ENCODE measurements around the gene ARHGAP25. TPM values are rescaled to one million over a fixed set of nuclear protein-coding genes. Genes with fewer than 3 reads are reported as not detected.

ARHGAP25 gene
- total and polyA plus RNA-seq, 2 donors from 2014 or later, result 6.3 to 20.4 TPM

DNA sequence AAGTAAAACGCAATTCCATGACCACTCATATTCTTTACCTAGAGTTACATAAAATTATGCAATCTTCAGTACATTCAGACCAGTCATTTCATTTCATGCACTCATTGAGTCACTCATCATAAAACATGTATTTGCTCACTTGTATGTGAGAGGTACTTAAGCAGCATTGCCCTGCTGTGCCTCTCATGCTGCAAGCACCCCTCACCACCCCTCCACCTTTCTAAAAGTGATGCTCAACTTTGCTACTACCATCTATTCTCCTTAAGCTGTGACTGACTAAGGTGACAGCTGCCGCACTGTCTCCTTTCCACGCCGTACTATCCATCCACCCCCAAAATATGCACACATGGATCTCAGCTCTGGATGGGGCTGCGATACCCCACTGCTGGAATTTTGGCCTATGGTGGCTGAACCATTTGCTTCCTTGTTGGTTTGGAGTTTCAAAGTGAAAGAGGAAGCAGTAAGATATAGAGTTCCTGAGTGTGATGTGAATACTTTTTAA, 7.2 kb downstream of the ARHGAP25 start:
- Histone ChIP-seq H3K36me3 (ENCODE audit: control insufficient read depth in 2 of 3, insufficient read depth in 3 of 3, low read length in 3 of 3) (no peaks in the 10 kb centered on the region), H3K27ac (ENCODE audit: low read depth in 2 of 2, low read length in 2 of 2) (no peak overlapping the region), H3K9ac (ENCODE audit: low read length in 3 of 3) (no peak overlapping the region), H3K9me3 (ENCODE audit: control insufficient read depth in 2 of 3, insufficient read depth in 1 of 3, low read length in 3 of 3) (no peaks in the 10 kb centered on the region), H3K4me1 (ENCODE audit: control insufficient read depth in 2 of 3, insufficient read depth in 2 of 3, low read depth in 1 of 3, low read length in 3 of 3) (no peaks in the 10 kb centered on the region), H3K4me3 (ENCODE audit: low read length in 3 of 3) (no peak overlapping the region), H3K27me3 (ENCODE audit: control insufficient read depth, insufficient read depth, low read length) (no peaks in the 10 kb centered on the region)
- TF ChIP-seq CTCF (IDR thresholded peaks at IDR 0.05; ENCODE audit: borderline replicate concordance, extremely low read depth, insufficient read depth), result no peak
- no peak for DNase-seq
- intact Hi-C loops (cut with DNase I), result loop anchor here (10.0 kb wide), 1 partner anchor 173 kb away; no protein-coding TSS in a partner anchor
- FAIRE-seq, result no peak

GRCh38 chr2:68742626-68743415, 8.2 kb downstream of the ARHGAP25 start:
- no peaks in the 10 kb centered on the region for H3K27me3 ChIP-seq (ENCODE audit: control insufficient read depth, insufficient read depth, low read length)
- DNase-seq (no peak), FAIRE-seq (no peak)
- no peak overlapping the region for H3K9ac ChIP-seq (ENCODE audit: low read length in 3 of 3)
- intact Hi-C loops (cut with DNase I), result loop anchor here (10.0 kb wide), 1 partner anchor 172 kb away; no protein-coding TSS in a partner anchor
- no peaks in the 10 kb centered on the region for H3K4me1 ChIP-seq (ENCODE audit: control insufficient read depth in 2 of 3, insufficient read depth in 2 of 3, low read depth in 1 of 3, low read length in 3 of 3)
- no peak overlapping the region for H3K4me3 ChIP-seq (ENCODE audit: low read length in 3 of 3)
- H3K36me3 ChIP-seq (ENCODE audit: control insufficient read depth in 2 of 3, insufficient read depth in 3 of 3, low read length in 3 of 3), result no peaks in the 10 kb centered on the region
- no peaks in the 10 kb centered on the region for H3K9me3 ChIP-seq (ENCODE audit: control insufficient read depth in 2 of 3, insufficient read depth in 1 of 3, low read length in 3 of 3)
- no peak for TF ChIP-seq CTCF (IDR thresholded peaks at IDR 0.05; ENCODE audit: borderline replicate concordance, extremely low read depth, insufficient read depth)
- no peak overlapping the region for H3K27ac ChIP-seq (ENCODE audit: low read depth in 2 of 2, low read length in 2 of 2)

GRCh38 chr2:68743531-68743930, 8.9 kb downstream of the ARHGAP25 start:
- intact Hi-C loops (cut with DNase I), result loop anchor here (10.0 kb wide), 1 partner anchor 171 kb away; no protein-coding TSS in a partner anchor
- Histone ChIP-seq H3K27ac (ENCODE audit: low read depth in 2 of 2, low read length in 2 of 2) (no peak overlapping the region), H3K4me1 (ENCODE audit: control insufficient read depth in 2 of 3, insufficient read depth in 2 of 3, low read depth in 1 of 3, low read length in 3 of 3) (no peaks in the 10 kb centered on the region), H3K27me3 (ENCODE audit: control insufficient read depth, insufficient read depth, low read length) (no peaks in the 10 kb centered on the region), H3K9ac (ENCODE audit: low read length in 3 of 3) (no peak overlapping the region), H3K36me3 (ENCODE audit: control insufficient read depth in 2 of 3, insufficient read depth in 3 of 3, low read length in 3 of 3) (no peaks in the 10 kb centered on the region), H3K9me3 (ENCODE audit: control insufficient read depth in 2 of 3, insufficient read depth in 1 of 3, low read length in 3 of 3) (no peaks in the 10 kb centered on the region), H3K4me3 (ENCODE audit: low read length in 3 of 3) (no peak overlapping the region)
- FAIRE-seq (no peak), DNase-seq (no peak)
- no peak for TF ChIP-seq CTCF (IDR thresholded peaks at IDR 0.05; ENCODE audit: borderline replicate concordance, extremely low read depth, insufficient read depth)
